HCT116 (cell line): ENCODE data around the gene APOBEC3F. TPM values are rescaled to one million over a fixed set of nuclear protein-coding genes. Genes with fewer than 3 reads are reported as not detected.

Experiments
- ATAC-seq: fragments of 200-7000 bp; cut with Tn5 transposase; 2 replicates; pipeline ENCODE4 v1.9.1; 2020; ENCODE audit warnings: mild to moderate bottlenecking, moderate library complexity
- BruUV-seq: library from RNA; stranded (reverse); fragments of 400-500 nt; replicated peaks from 2 replicates; lab custom pipeline; 2021; lab: Mats Ljungman, UMichigan
- CTCF ChIA-PET: fragments of 300-600 bp; sonication (Branson Sonifier 250); formaldehyde crosslinking; loops from one replicate; lab custom pipeline; 2021; ENCODE audit warnings: antibody characterized with exemption; lab: Charles Lee
- POLR2A ChIA-PET: fragments of 300-600, 350-600 bp; sonication (Branson Sonifier 250); formaldehyde crosslinking; loops from one replicate; lab custom pipeline; 2021; ENCODE audit warnings: antibody characterized with exemption; lab: Charles Lee
- RAD21 ChIA-PET, 2 experiments: fragments of 300-600 bp; sonication (Branson Sonifier 250); formaldehyde crosslinking; loops; one replicate each; lab custom pipeline; 2023; ENCODE audit warnings: low total read pairs in 2 of 2; ENCODE audit not compliant: uncharacterized antibody in 2 of 2, unreplicated experiment in 2 of 2, low non-redundant PET in 1 of 2; lab: Charles Lee
- DNase-seq: peaks from one replicate; pipeline ENCODE4 v3.0.0-alpha.2; 2010; ENCODE audit warnings: low read depth, low spot score
- H2AFZ ChIP-seq: fragments of 200-600 bp; shearing (Covaris generic), sonication (generic); 2 replicates; pipeline ENCODE4 v1.6.1; 2017; ENCODE audit warnings: low read depth, mixed run types, mixed read lengths, antibody characterized with exemption, low read length; ENCODE audit not compliant: poor library complexity, severe bottlenecking
- H3K27ac ChIP-seq: 2 replicates; pipeline ENCODE4 v1.5.1; 2012; ENCODE audit warnings: low read depth, low read length
- H3K27me3 ChIP-seq: fragments of 200-600 bp; sonication (generic); 2 replicates; pipeline ENCODE4 v1.6.1; 2016; ENCODE audit warnings: mixed run types, low read length, mixed read lengths; ENCODE audit not compliant: insufficient read depth
- H3K36me3 ChIP-seq, 2 experiments: fragments of 200-500 bp in 1 of 2; fragments of 200-600 bp in 1 of 2; sonication (Bioruptor generic) in 1 of 2; sonication (generic) in 1 of 2; 2 replicates each; pipeline versions ENCODE4 v1.5.1 to v1.6.1; 2014 to 2016; ENCODE audit warnings: low read length in 2 of 2, inconsistent platforms in 1 of 2, mixed read lengths in 1 of 2, mixed run types in 1 of 2; ENCODE audit not compliant: insufficient read depth in 2 of 2, control insufficient read depth in 1 of 2
- H3K4me1 ChIP-seq, 2 experiments: fragments of 200-600 bp in 1 of 2; sonication (generic) in 1 of 2; 2 replicates each; pipeline versions ENCODE4 v1.5.1 to v1.6.1; 2012 to 2017; ENCODE audit warnings: low read length in 2 of 2, inconsistent platforms in 1 of 2, mild to moderate bottlenecking in 1 of 2, mixed read lengths in 1 of 2, mixed run types in 1 of 2, moderate library complexity in 1 of 2; ENCODE audit not compliant: insufficient read depth in 2 of 2, control insufficient read depth in 1 of 2
- H3K4me2 ChIP-seq: fragments of 200-600 bp; sonication (generic); 2 replicates; pipeline ENCODE4 v1.6.1; 2017; ENCODE audit warnings: mixed run types, low read length, mixed read lengths
- H3K4me3 ChIP-seq, 2 experiments: fragments of 200-600 bp in 1 of 2; sonication (generic) in 1 of 2; replicated peaks in 1 of 2; 2 replicates each; pipeline ENCODE4 v1.5.1; 2011 to 2016; ENCODE audit warnings: low read length in 2 of 2, control low read depth in 1 of 2, low read depth in 1 of 2, mild to moderate bottlenecking in 1 of 2, mixed read lengths in 1 of 2, mixed run types in 1 of 2
- H3K79me2 ChIP-seq: fragments of 200-600 bp; sonication (generic); 2 replicates; pipeline ENCODE4 v1.6.1; 2017; ENCODE audit warnings: mild to moderate bottlenecking, mixed run types, low read length, moderate library complexity, mixed read lengths; ENCODE audit not compliant: insufficient read depth
- H3K9ac ChIP-seq: fragments of 200-600 bp; sonication (generic); 2 replicates; pipeline ENCODE4 v1.6.1; 2016; ENCODE audit warnings: low read length, mixed read lengths
- H3K9me2 ChIP-seq: fragments of 200-600 bp; sonication (generic), shearing (Covaris generic); 2 replicates; pipeline ENCODE4 v1.6.1; 2017; ENCODE audit warnings: mixed run types, mild to moderate bottlenecking, moderate library complexity; ENCODE audit not compliant: insufficient read depth
- H3K9me3 ChIP-seq, 2 experiments: fragments of 200-500 bp in 1 of 2; fragments of 200-600 bp in 1 of 2; sonication (Bioruptor generic) in 1 of 2; sonication (generic) in 1 of 2; 2 replicates each; pipeline ENCODE4 v1.6.1; 2014 to 2017; ENCODE audit warnings: low read length in 2 of 2, mixed read lengths in 2 of 2, inconsistent platforms in 1 of 2, low read depth in 1 of 2, mild to moderate bottlenecking in 1 of 2, mixed run types in 1 of 2, moderate library complexity in 1 of 2; ENCODE audit not compliant: control insufficient read depth in 1 of 2, insufficient read depth in 1 of 2
- H4K20me1 ChIP-seq: fragments of 200-600 bp; sonication (generic), shearing (Covaris generic); 2 replicates; pipeline ENCODE4 v1.6.1; 2017; ENCODE audit warnings: mixed run types, mild to moderate bottlenecking, moderate library complexity; ENCODE audit not compliant: insufficient read depth
- CBX3 ChIP-seq: IDR thresholded peaks from 2 replicates; pipeline ENCODE4 v1.6.1; 2012; ENCODE audit warnings: low read depth
- CEBPB ChIP-seq: IDR thresholded peaks from 2 replicates; pipeline ENCODE4 v1.6.1; 2012; ENCODE audit warnings: low read depth
- ELF1 ChIP-seq: IDR thresholded peaks from 2 replicates; pipeline ENCODE4 v1.6.1; 2012; ENCODE audit warnings: low read depth, borderline replicate concordance
- JUND ChIP-seq: IDR thresholded peaks from 2 replicates; pipeline ENCODE4 v1.6.1; 2012
- MAX ChIP-seq: IDR thresholded peaks from 2 replicates; pipeline ENCODE4 v1.6.1; 2012
- SRF ChIP-seq: IDR thresholded peaks from 2 replicates; pipeline ENCODE4 v1.6.1; 2012; ENCODE audit warnings: low read depth
- intact Hi-C: fragments of 100-400 bp; cut with micrococcal nuclease; formaldehyde crosslinking; loops from 2 replicates; pipeline ENCODE4 v1.10.0; 2022
- total RNA-seq: library from RNA; stranded (reverse); gene quantifications from one replicate; pipeline ENCODE4 v1.2.1, GENCODE V29; 2021; ENCODE audit not compliant: unreplicated experiment
- TF ChIP-seq, protein P1 (sequence below): IDR thresholded peaks from 2 replicates; pipeline ENCODE4 v1.6.1; 2012; ENCODE audit warnings: low read depth

APOBEC3F gene
- total RNA-seq, 1 experiment from 2014 or later = 11.1 TPM

DNA sequence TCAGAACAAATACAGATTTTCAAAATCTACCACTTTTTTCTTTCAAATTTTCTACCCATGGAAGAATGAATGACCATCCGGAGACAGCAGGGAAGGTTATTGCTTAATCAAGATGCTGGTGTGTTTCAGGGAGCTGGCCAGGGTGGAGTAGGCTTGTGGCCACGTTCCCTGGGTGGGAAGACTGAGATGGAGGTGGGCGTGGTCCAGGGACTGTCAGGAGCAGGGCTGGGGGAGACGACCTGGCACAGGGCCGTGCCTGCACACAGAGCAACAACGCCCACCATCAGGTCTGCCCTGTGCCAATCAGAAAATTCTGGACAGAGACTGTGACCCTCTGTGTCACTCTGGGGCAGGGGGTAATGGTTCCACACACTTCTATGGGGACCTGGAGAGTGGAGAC lies 49.3 kb downstream of the APOBEC3F start:
- ATAC-seq (no peak), DNase-seq (no peak)
- H3K4me3 ChIP-seq = no peak overlapping the region
- no peak overlapping the region for H2AFZ ChIP-seq
- H4K20me1 ChIP-seq = no peaks in the 10 kb centered on the region
- no peak overlapping the region for H3K27ac ChIP-seq
- H3K4me1 ChIP-seq = peaks cover 0 to 6% of the 10 kb centered on the region in 2 experiments; a peak in 1 of 4 replicates
- ChIA-PET RAD21 (no interaction called here), CTCF (no interaction called here), POLR2A (no interaction called here)
- no peak overlapping the region for H3K4me2 ChIP-seq
- no peaks in the 10 kb centered on the region for H3K36me3 ChIP-seq
- no peaks in the 10 kb centered on the region for H3K79me2 ChIP-seq
- no peak overlapping the region for H3K9ac ChIP-seq
- no TSS peak for BruUV-seq
- intact Hi-C loops = no loop called here
- no peaks in the 10 kb centered on the region for H3K9me2 ChIP-seq
- no peaks in the 10 kb centered on the region for H3K27me3 ChIP-seq
- TF ChIP-seq JUND (no peak), CEBPB (no peak), MAX (no peak), CBX3 (no peak), SRF (no peak), ELF1 (no peak)
- TF ChIP-seq, protein P1, sequence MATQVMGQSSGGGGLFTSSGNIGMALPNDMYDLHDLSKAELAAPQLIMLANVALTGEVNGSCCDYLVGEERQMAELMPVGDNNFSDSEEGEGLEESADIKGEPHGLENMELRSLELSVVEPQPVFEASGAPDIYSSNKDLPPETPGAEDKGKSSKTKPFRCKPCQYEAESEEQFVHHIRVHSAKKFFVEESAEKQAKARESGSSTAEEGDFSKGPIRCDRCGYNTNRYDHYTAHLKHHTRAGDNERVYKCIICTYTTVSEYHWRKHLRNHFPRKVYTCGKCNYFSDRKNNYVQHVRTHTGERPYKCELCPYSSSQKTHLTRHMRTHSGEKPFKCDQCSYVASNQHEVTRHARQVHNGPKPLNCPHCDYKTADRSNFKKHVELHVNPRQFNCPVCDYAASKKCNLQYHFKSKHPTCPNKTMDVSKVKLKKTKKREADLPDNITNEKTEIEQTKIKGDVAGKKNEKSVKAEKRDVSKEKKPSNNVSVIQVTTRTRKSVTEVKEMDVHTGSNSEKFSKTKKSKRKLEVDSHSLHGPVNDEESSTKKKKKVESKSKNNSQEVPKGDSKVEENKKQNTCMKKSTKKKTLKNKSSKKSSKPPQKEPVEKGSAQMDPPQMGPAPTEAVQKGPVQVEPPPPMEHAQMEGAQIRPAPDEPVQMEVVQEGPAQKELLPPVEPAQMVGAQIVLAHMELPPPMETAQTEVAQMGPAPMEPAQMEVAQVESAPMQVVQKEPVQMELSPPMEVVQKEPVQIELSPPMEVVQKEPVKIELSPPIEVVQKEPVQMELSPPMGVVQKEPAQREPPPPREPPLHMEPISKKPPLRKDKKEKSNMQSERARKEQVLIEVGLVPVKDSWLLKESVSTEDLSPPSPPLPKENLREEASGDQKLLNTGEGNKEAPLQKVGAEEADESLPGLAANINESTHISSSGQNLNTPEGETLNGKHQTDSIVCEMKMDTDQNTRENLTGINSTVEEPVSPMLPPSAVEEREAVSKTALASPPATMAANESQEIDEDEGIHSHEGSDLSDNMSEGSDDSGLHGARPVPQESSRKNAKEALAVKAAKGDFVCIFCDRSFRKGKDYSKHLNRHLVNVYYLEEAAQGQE = no peak
- H3K9me3 ChIP-seq = no peaks in the 10 kb centered on the region
